ENCODE results near the gene RPGRIP1L.

GRCh38 chr16:53681354-53681753 is 22.3 kb downstream of the RPGRIP1L start:
- TF ChIP-seq POLR2AphosphoS5 (IDR thresholded peaks at IDR 0.05; ENCODE audit: low read depth) (no peak), SPI1 (IDR thresholded peaks at IDR 0.05; ENCODE audit: borderline replicate concordance, low read depth) (no peak), GABPA (IDR thresholded peaks at IDR 0.05; ENCODE audit: low read depth) (no peak)
- TF ChIP-seq, protein P1, sequence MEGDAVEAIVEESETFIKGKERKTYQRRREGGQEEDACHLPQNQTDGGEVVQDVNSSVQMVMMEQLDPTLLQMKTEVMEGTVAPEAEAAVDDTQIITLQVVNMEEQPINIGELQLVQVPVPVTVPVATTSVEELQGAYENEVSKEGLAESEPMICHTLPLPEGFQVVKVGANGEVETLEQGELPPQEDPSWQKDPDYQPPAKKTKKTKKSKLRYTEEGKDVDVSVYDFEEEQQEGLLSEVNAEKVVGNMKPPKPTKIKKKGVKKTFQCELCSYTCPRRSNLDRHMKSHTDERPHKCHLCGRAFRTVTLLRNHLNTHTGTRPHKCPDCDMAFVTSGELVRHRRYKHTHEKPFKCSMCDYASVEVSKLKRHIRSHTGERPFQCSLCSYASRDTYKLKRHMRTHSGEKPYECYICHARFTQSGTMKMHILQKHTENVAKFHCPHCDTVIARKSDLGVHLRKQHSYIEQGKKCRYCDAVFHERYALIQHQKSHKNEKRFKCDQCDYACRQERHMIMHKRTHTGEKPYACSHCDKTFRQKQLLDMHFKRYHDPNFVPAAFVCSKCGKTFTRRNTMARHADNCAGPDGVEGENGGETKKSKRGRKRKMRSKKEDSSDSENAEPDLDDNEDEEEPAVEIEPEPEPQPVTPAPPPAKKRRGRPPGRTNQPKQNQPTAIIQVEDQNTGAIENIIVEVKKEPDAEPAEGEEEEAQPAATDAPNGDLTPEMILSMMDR (IDR thresholded peaks at IDR 0.05; ENCODE audit: insufficient read depth, low read length) = no peak
- TF ChIP-seq, protein P2, sequence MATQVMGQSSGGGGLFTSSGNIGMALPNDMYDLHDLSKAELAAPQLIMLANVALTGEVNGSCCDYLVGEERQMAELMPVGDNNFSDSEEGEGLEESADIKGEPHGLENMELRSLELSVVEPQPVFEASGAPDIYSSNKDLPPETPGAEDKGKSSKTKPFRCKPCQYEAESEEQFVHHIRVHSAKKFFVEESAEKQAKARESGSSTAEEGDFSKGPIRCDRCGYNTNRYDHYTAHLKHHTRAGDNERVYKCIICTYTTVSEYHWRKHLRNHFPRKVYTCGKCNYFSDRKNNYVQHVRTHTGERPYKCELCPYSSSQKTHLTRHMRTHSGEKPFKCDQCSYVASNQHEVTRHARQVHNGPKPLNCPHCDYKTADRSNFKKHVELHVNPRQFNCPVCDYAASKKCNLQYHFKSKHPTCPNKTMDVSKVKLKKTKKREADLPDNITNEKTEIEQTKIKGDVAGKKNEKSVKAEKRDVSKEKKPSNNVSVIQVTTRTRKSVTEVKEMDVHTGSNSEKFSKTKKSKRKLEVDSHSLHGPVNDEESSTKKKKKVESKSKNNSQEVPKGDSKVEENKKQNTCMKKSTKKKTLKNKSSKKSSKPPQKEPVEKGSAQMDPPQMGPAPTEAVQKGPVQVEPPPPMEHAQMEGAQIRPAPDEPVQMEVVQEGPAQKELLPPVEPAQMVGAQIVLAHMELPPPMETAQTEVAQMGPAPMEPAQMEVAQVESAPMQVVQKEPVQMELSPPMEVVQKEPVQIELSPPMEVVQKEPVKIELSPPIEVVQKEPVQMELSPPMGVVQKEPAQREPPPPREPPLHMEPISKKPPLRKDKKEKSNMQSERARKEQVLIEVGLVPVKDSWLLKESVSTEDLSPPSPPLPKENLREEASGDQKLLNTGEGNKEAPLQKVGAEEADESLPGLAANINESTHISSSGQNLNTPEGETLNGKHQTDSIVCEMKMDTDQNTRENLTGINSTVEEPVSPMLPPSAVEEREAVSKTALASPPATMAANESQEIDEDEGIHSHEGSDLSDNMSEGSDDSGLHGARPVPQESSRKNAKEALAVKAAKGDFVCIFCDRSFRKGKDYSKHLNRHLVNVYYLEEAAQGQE (IDR thresholded peaks at IDR 0.05; ENCODE audit: insufficient replicate concordance, low read depth) = no peak
